Measurements from ENCODE around the gene PDE4D. TPM values are rescaled to one million over a fixed set of nuclear protein-coding genes. Genes with fewer than 3 reads are reported as not detected.

The PDE4D gene
- total RNA-seq, 1 donor from 2014 or later, result 14.2 TPM

GRCh38 chr5:59301727-59302126, 591.8 kb downstream of the PDE4D start:
- Mint-ChIP-seq H3K36me3 (ENCODE audit: low read depth, unreplicated experiment) (no peaks in the 10 kb centered on the region), H3K9me3 (ENCODE audit: unreplicated experiment) (no peaks in the 10 kb centered on the region), H3K27me3 (ENCODE audit: low read depth, unreplicated experiment) (no peaks in the 10 kb centered on the region), H3K27ac (ENCODE audit: unreplicated experiment) (no peak overlapping the region), H3K4me3 (ENCODE audit: unreplicated experiment) (no peak overlapping the region), H3K4me1 (ENCODE audit: low read depth, unreplicated experiment) (peaks cover 8% of the 10 kb centered on the region)
- no peak for TF ChIP-seq EZH2 (IDR thresholded peaks at IDR 0.05; ENCODE audit: insufficient read depth, low read length)
- TF ChIP-seq CTCF (IDR thresholded peaks at IDR 0.05; ENCODE audit: insufficient read depth, low read depth, low read length), result no peak
- no peak for DNase-seq (ENCODE audit: low read depth)
- no peak overlapping the region for H2AFZ ChIP-seq (ENCODE audit: low read depth, low read length)
- H3K4me1 ChIP-seq (ENCODE audit: insufficient read depth, low read length), result peaks cover under 1% of the 10 kb centered on the region
- no peaks in the 10 kb centered on the region for H3K9me3 ChIP-seq (ENCODE audit: insufficient read depth, low read depth, low read length)
- no peak overlapping the region for H3K4me3 ChIP-seq (ENCODE audit: insufficient read depth, low read depth, low read length)
- no peak overlapping the region for H3K27ac ChIP-seq (ENCODE audit: low read depth, low read length)
- H3K36me3 ChIP-seq (ENCODE audit: insufficient read depth, low read length), result no peaks in the 10 kb centered on the region
- no peak for FAIRE-seq
- no peaks in the 10 kb centered on the region for H4K20me1 ChIP-seq (ENCODE audit: insufficient read depth, low read length)
- H3K79me2 ChIP-seq (ENCODE audit: insufficient read depth, low read length), result no peaks in the 10 kb centered on the region
- H3K4me2 ChIP-seq (ENCODE audit: low read length), result no peak overlapping the region
- H3K9ac ChIP-seq (ENCODE audit: low read length), result no peak overlapping the region
- H3K27me3 ChIP-seq (ENCODE audit: insufficient read depth, low read length), result no peaks in the 10 kb centered on the region

GRCh38 chr5:59300930-59301329, 592.6 kb downstream of the PDE4D start:
- no peak for FAIRE-seq
- no peak overlapping the region for H3K4me3 ChIP-seq (ENCODE audit: insufficient read depth, low read depth, low read length)
- no peak overlapping the region for H3K9ac ChIP-seq (ENCODE audit: low read length)

More at GRCh38 chr5:59300930-59301329, 592.6 kb downstream of the PDE4D start:
- no peaks in the 10 kb centered on the region for H3K27me3 Mint-ChIP-seq (ENCODE audit: low read depth, unreplicated experiment)
- TF ChIP-seq CTCF (IDR thresholded peaks at IDR 0.05; ENCODE audit: insufficient read depth, low read depth, low read length) (no peak), EZH2 (IDR thresholded peaks at IDR 0.05; ENCODE audit: insufficient read depth, low read length) (no peak)
- H3K36me3 ChIP-seq (ENCODE audit: insufficient read depth, low read length), result no peaks in the 10 kb centered on the region
- no peaks in the 10 kb centered on the region for H3K36me3 Mint-ChIP-seq (ENCODE audit: low read depth, unreplicated experiment)
- H3K4me1 Mint-ChIP-seq (ENCODE audit: low read depth, unreplicated experiment), result peaks cover 13% of the 10 kb centered on the region
- H3K4me1 ChIP-seq (ENCODE audit: insufficient read depth, low read length), result peaks cover 5% of the 10 kb centered on the region
- H3K27me3 ChIP-seq (ENCODE audit: insufficient read depth, low read length), result no peaks in the 10 kb centered on the region
- H3K27ac ChIP-seq (ENCODE audit: low read depth, low read length), result no peak overlapping the region
- no peaks in the 10 kb centered on the region for H3K79me2 ChIP-seq (ENCODE audit: insufficient read depth, low read length)
- no peaks in the 10 kb centered on the region for H3K9me3 Mint-ChIP-seq (ENCODE audit: unreplicated experiment)
- no peaks in the 10 kb centered on the region for H4K20me1 ChIP-seq (ENCODE audit: insufficient read depth, low read length)
- no peak overlapping the region for H3K27ac Mint-ChIP-seq (ENCODE audit: unreplicated experiment)
- no peak overlapping the region for H3K4me3 Mint-ChIP-seq (ENCODE audit: unreplicated experiment)
- H3K4me2 ChIP-seq (ENCODE audit: low read length), result no peak overlapping the region
- DNase-seq (ENCODE audit: low read depth), result no peak
- H3K9me3 ChIP-seq (ENCODE audit: insufficient read depth, low read depth, low read length), result no peaks in the 10 kb centered on the region
- no peak overlapping the region for H2AFZ ChIP-seq (ENCODE audit: low read depth, low read length)

All from astrocyte (in vitro differentiated cells and primary cell).